Measurements from ENCODE around the gene C1QTNF5. TPM values are rescaled to one million over a fixed set of nuclear protein-coding genes. Genes with fewer than 3 reads are reported as not detected.
A peak's percentile ranks its signal among the peaks of the same experiment; 100 is the strongest.

The C1QTNF5 gene
- total RNA-seq, 1 donor = 41.3 TPM

- H3K9me3 ChIP-seq (ENCODE audit: low read depth, low read length) = no peaks in the 10 kb centered on the region
- H3K4me3 ChIP-seq (ENCODE audit: insufficient read depth, low read length) = no peak overlapping the region
- H4K20me1 ChIP-seq (ENCODE audit: insufficient read depth, low read length) = no peaks in the 10 kb centered on the region
- no peak overlapping the region for H3K27ac ChIP-seq (ENCODE audit: low read depth, low read length)
- peaks cover 18% of the 10 kb centered on the region for H3K27me3 ChIP-seq (ENCODE audit: insufficient read depth, low read length)
- H3K79me2 ChIP-seq (ENCODE audit: insufficient read depth, low read length) = no peaks in the 10 kb centered on the region
- H2AFZ ChIP-seq (ENCODE audit: low read length) = no peak overlapping the region
- no peak for DNase-seq (ENCODE audit: insufficient read length, low spot score, missing footprints)
- H3K4me2 ChIP-seq (ENCODE audit: insufficient read depth, low read length) = no peak overlapping the region
- H3K4me1 ChIP-seq (ENCODE audit: insufficient read depth, low read length) = no peaks in the 10 kb centered on the region
- TF ChIP-seq CTCF (IDR thresholded peaks at IDR 0.05; ENCODE audit: extremely low read depth, low read depth, low read length) = no peak
- no peaks in the 10 kb centered on the region for H3K36me3 ChIP-seq (ENCODE audit: insufficient read depth, low read length)
Observed at GRCh38 chr11:119350302-119350701, 9.6 kb upstream of the C1QTNF5 start.

- H3K9me3 ChIP-seq (ENCODE audit: low read depth, low read length) = no peaks in the 10 kb centered on the region
- H3K27me3 ChIP-seq (ENCODE audit: insufficient read depth, low read length) = peaks cover 23% of the 10 kb centered on the region
- H3K4me3 ChIP-seq (ENCODE audit: insufficient read depth, low read length) = no peak overlapping the region
- H2AFZ ChIP-seq (ENCODE audit: low read length) = no peak overlapping the region
- H3K27ac ChIP-seq (ENCODE audit: low read depth, low read length) = no peak overlapping the region
- TF ChIP-seq CTCF (IDR thresholded peaks at IDR 0.05; ENCODE audit: extremely low read depth, low read depth, low read length) = no peak
- H4K20me1 ChIP-seq (ENCODE audit: insufficient read depth, low read length) = no peaks in the 10 kb centered on the region
- no peak overlapping the region for H3K4me2 ChIP-seq (ENCODE audit: insufficient read depth, low read length)
- H3K4me1 ChIP-seq (ENCODE audit: insufficient read depth, low read length) = no peaks in the 10 kb centered on the region
- H3K36me3 ChIP-seq (ENCODE audit: insufficient read depth, low read length) = no peaks in the 10 kb centered on the region
- no peak for DNase-seq (ENCODE audit: insufficient read length, low spot score, missing footprints)
- no peaks in the 10 kb centered on the region for H3K79me2 ChIP-seq (ENCODE audit: insufficient read depth, low read length)
Observed at GRCh38 chr11:119347940-119348605, 7.4 kb upstream of the C1QTNF5 start.

- DNase-seq (ENCODE audit: insufficient read length, low spot score, missing footprints) = peak; percentile 91
- Histone ChIP-seq H3K4me1 (ENCODE audit: insufficient read depth, low read length) (no peaks in the 10 kb centered on the region), H2AFZ (ENCODE audit: low read length) (no peak overlapping the region), H3K9me3 (ENCODE audit: low read depth, low read length) (no peaks in the 10 kb centered on the region), H3K4me2 (ENCODE audit: insufficient read depth, low read length) (no peak overlapping the region), H3K27ac (ENCODE audit: low read depth, low read length) (no peak overlapping the region), H3K27me3 (ENCODE audit: insufficient read depth, low read length) (peaks cover 23% of the 10 kb centered on the region), H3K36me3 (ENCODE audit: insufficient read depth, low read length) (no peaks in the 10 kb centered on the region), H3K79me2 (ENCODE audit: insufficient read depth, low read length) (no peaks in the 10 kb centered on the region), H4K20me1 (ENCODE audit: insufficient read depth, low read length) (no peaks in the 10 kb centered on the region), H3K4me3 (ENCODE audit: insufficient read depth, low read length) (no peak overlapping the region)
- TF ChIP-seq CTCF (IDR thresholded peaks at IDR 0.05; ENCODE audit: extremely low read depth, low read depth, low read length) = no peak
Observed at GRCh38 chr11:119347242-119347641, 6.6 kb upstream of the C1QTNF5 start.

- no peak within 1 kb of the TSS for H3K4me2 ChIP-seq (ENCODE audit: insufficient read depth, low read length)
- H3K27ac ChIP-seq (ENCODE audit: low read depth, low read length) = no peak within 1 kb of the TSS
- H4K20me1 ChIP-seq (ENCODE audit: insufficient read depth, low read length) = no peaks in the 10 kb centered on the region
- no peaks in the 10 kb centered on the region for H3K36me3 ChIP-seq (ENCODE audit: insufficient read depth, low read length)
- H2AFZ ChIP-seq (ENCODE audit: low read length) = no peak within 1 kb of the TSS
- H3K79me2 ChIP-seq (ENCODE audit: insufficient read depth, low read length) = no peaks in the 10 kb centered on the region
- H3K4me3 ChIP-seq (ENCODE audit: insufficient read depth, low read length) = no peak within 1 kb of the TSS
- H3K4me1 ChIP-seq (ENCODE audit: insufficient read depth, low read length) = no peaks in the 10 kb centered on the region
- H3K9me3 ChIP-seq (ENCODE audit: low read depth, low read length) = no peaks in the 10 kb centered on the region
- H3K27me3 ChIP-seq (ENCODE audit: insufficient read depth, low read length) = peaks cover 18% of the 10 kb centered on the region
- TF ChIP-seq CTCF (IDR thresholded peaks at IDR 0.05; ENCODE audit: extremely low read depth, low read depth, low read length) = no peak
- no peak for DNase-seq (ENCODE audit: insufficient read length, low spot score, missing footprints)
Observed at GRCh38 chr11:119346605-119347004, 5.9 kb upstream of the C1QTNF5 start, which contains the start of gene MFRP. MFRP (minus strand) TSS chr11:119346705; CDS start chr11:119346513, 192 bp downstream.
